CD4-positive, alpha-beta T cell treated with Interleukin-17A for 1 hour (primary cell): ENCODE data around the gene FBXO33.

Experiments
- DNase-seq: peaks from one replicate; pipeline ENCODE4 v3.0.0-alpha.2; 2020

The FBXO33 gene

DNA sequence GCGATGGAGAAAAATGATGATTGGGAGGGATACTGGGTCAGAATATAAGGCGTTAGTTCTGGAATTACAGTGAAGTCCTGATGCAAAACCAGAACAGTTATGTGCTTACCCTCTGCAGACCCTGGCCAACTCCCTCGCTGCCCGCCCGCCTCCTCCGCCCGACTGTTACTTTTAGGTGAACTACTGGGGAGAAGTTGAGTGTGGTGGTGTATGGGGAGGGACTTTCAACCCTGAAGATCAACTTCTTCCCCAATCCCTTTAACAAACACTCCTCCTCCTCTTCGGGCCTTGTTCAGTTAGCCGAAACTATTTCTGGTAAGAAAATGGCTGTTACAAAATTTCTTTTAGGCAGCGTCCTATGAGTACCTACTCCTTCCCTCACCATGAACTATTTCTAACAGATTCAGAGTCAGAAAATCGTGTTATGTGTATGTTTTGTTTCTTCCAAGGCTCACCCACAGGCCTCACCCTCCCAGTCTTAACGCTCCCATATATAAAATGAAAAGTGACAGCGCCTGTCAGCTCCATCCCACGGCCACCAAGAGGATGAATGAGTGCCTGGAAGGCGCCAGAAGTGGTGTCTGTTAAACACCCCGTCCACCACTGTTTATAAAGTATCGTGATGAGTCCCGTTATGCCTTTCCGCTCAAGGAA lies 1.3 kb downstream of the FBXO33 start:
- peak; percentile 17 for DNase-seq

DNA sequence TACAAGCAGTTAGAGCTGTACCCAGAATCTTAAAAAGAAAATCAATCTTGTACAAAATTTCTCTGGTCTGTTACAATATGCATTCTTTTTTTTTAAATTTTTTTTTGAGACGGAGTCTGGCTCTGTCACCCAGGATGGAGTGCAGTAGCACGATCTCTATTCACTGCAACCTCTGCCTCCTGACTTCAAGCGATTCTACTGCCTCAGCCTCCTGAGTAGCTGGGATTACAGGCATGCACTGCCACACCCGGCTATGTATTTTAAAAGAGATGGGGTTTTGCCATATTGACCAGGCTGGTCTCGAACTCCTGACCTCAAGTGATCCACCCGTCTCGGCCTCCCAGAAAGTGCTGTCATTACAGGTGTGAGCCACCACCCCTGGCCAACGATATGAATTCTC lies 4.1 kb downstream of the FBXO33 start:
- no peak for DNase-seq

DNA sequence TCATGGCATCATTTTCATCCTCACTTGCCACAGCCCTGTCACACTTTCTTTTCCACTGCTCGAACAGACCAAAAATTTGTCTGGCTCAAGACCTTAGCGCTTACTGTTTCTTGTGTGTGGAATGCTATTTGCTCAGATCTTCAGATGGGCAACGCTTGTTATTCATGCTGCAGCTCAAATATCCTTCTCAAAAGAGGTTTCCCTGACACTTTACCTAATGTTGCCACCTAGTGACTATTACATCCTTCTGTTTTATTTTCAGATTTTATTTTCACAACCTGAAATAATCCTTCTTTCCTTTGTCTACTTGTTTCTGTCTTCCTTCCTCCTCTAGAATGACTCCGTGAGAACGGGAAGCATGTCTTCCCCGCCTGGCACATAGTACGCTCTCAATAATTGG lies 5.6 kb downstream of the FBXO33 start:
- DNase-seq, result peak; percentile 29

DNA sequence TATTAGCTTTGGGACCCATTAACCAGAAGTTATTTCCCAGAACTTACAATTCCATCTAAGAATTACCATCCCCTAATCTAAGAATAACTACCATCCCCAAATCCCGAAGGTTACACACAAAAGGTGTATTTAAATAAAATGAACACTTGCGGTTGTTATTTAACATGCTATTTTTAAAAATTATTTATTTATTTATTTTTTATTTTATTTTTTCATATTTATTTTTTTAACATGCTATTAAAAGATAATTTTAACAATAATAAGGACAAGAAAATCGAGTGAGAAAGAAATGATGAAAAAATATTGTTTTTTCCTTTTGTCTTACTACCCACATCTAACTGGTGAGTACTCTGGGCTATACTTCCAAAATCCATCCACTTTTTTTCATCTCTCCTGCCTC lies 6.3 kb downstream of the FBXO33 start:
- DNase-seq, result no peak

DNA sequence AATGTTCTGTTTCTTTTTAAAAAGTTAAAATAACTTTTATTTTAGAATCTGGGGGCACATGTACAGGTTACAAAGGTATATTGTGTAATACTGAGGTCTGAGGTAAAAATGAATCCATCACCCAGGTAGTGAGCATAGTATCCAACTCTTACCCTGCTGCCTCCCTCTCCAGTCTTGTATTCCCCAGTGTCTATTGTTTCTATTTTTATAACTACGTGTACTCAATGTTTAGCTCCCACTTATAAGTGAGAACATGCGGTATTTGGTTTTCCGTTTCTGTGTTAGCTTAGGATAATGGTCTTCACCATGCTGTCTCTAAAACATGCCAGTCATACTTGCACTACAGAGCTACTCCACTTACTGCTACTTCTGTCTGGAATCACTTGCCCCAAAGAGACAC lies 8.4 kb downstream of the FBXO33 start:
- no peak for DNase-seq

GRCh38 chr14:39422243-39422642 lies 10.0 kb downstream of the FBXO33 start:
- DNase-seq, result no peak

DNA sequence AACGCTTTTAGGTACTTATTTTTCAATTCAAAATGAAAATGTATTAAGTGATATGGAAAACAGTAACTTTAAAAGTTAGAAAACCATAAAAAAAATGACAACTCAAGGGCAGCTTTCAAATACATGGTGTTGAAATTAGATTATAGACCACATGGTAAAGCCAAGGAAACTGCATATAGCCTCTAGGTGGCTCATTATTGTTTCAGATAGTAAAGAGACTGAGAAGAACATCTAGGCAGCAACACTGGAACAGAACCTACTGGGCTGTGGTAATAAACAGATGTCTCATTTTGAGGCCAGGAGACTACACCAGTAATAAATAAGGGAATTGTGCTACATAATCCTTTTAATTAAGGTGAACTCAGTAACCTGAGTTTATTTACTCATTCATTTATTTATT lies 13.0 kb downstream of the FBXO33 start:
- DNase-seq, result no peak

DNA sequence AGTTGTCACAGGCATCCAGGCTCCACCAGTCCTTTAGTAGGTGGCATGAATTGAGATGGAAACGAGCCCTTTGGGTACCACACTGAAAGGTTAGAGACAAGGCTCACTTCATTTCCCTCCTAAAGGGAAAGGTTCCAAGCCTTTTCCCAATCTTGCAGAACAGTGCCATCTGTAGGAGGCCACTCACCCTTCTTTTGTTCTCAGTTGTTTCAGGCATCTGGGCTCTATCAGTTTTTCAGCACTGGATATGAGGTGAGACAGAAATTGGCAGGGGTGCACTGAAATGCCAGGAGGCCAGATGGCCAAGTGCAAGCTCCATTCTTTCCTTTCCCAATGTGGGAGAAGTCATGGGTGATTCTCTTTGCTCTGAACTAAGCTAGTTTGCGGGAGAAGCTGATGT lies 15.2 kb downstream of the FBXO33 start:
- DNase-seq, result no peak

DNA sequence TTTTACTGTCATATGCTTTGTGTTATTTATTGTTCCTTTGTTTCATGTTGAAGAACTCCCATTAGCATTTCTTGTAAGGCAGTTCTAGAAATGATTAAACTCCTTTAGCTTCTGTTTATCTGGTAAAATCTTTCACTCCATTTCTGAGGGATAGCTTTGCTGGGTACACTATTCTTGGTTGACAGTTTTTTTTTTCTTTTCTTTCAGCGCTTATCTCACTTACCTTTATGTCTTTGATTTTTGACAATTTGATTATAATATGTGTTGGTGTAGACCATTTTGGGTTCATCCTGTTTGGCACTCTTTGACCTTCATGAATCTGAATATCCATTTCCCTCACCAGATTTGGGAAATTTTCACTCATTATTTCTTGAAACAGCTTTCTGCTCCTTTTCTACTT lies 16.2 kb downstream of the FBXO33 start:
- DNase-seq, result no peak

DNA sequence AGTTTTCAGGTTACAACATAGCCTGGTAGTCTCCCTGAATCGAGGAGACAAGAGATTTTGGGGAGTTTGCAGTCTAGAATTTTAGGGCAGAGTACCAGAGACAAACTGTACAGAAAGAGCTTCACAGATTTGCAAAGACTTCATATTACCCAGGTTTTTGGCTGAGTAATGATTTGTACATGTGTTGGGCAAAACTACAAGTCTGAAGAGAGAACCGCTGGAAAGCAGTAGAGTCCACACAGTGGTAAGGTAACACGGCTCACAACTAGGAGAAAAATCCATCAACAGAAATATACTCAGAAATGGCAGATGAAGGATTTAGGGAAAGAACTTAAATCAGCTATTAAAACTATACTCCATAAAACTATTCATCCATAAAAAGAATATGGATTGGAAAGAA lies 25.7 kb downstream of the FBXO33 start:
- DNase-seq, result no peak

GRCh38 chr14:39398382-39398781 lies 33.9 kb downstream of the FBXO33 start:
- DNase-seq, result no peak

DNA sequence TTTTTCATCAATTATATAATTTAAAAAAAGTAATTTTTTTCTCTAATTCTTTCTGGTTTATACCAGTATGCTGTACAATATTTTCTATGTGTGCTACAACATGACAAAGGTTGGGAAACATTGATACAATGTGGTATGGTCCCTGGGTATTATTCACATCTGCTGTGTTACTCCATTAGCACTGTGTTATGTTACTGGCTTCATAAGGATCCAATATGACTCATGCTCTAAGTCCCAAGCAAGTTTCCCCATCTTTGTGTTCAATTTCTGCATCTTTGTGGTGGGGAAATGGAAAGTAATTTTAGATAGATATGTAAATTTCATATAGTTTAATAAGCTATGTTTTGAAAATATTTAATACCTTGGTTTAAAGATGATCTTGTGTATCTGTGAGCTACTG lies 35.8 kb downstream of the FBXO33 start:
- DNase-seq, result no peak

DNA sequence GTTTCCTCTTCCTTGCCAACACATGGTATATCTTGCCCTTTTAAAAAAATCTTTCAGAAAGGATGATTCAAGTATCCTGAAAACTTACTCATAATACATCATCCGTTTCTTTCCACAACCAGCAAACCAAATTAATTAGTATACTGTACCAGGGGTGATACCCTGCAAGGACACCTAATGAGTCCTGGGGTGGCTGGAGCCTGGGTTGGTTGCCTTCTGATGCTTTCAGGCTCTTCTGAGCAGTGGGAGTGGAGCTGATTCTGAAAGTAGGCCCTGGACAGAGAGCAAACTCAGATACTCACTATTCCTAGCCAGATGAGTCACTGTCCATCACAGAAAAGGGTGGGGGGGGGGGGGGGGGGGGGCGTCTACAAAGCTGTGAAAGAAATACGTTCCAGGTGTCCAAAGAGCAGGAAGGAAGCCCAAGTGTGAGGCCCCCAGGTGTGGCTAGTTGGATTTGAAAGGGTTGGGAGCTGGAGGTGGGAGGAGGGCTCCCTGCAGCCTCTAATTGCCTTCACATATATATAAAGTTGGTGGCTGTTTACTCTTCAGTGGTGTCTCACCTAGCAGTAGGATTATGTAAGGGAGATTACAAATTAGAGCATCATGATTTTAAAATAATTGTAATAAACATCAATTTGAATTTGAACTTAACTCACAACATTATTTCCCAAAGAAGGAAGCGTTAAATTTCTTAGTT lies 36.5 kb downstream of the FBXO33 start:
- DNase-seq, result no peak

DNA sequence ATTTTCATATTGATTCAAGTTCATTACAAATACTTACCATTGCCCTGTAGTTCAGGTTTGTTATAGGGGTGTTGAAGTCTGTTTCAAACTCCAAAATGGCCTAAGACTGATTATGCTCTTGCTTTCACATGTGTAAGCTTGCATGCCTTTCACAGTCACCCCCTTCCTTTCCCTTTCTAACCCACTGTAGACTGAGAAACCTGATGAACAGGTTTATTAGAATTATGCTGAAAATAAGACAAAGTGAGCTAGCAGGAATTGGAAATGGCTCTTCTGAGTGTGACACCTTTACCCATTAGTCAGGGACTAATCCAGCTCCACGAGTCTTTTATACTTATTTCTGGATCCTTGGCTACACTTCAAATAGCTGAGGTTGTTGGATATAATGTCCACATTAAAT lies 38.9 kb downstream of the FBXO33 start:
- no peak for DNase-seq

DNA sequence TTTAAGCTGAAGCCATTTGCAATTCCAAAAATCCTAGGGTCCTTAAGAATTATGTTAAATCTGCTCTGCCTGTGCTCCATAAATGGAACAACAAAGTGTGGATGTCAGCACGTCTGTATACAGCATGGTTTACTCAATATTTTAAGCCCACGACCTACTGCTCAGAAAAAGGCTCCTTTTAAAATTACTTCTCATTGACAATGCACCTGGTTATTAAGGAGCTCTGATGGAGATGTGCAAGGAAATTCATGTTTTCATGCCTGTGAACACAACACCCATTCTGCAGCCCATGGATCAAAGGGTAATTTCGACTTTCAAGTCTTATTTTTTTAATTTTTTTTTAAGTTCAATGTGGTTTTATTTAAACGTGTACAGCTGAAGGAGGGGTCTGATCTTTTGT lies 48.1 kb downstream of the FBXO33 start:
- DNase-seq, result no peak

GRCh38 chr14:39383741-39384140 lies 48.5 kb downstream of the FBXO33 start:
- no peak for DNase-seq

- peak; percentile 35 for DNase-seq
Measured at GRCh38 chr14:39383026-39383660, 49.1 kb downstream of the FBXO33 start.

DNA sequence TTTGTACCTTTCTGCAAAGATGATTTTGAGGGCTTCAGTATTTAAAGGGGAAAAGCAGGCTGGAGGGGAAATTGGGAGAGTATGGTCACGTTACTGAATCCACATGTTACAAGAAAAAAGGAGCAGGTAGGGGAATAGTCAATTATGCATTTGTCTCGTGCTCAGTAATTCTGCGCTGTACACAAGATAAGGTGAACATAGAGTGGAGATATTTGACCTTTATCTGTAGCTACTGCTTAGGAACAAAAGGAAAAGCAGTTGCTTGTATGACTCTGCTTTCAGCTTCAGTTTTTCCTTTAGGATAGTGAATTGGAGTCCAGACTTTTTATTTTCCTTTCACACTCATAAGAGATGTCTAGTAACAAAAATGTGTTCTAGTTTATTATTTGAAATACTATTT lies 49.8 kb downstream of the FBXO33 start:
- DNase-seq, result no peak

DNA sequence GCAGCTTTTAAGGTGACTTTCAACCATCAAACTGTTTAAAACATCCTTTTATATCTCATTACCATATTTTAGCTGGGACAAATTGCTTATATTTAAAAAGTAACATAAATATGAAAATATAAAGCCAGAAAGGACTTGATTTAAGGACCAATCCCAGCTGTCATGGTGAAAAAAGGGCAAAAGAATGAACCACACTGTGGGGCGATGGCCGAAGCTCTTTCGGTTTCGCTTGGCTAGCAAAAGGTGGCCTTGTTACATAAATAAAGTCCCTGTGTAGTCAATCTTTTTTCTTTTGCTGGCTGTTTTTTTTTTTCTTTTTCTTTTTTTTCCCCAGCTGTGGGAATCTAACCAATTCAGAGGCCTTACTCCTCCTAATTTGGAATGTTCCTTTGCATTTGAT lies 50.9 kb downstream of the FBXO33 start:
- DNase-seq, result no peak

GRCh38 chr14:39376667-39377403 lies 55.4 kb downstream of the FBXO33 start:
- DNase-seq, result no peak

DNA sequence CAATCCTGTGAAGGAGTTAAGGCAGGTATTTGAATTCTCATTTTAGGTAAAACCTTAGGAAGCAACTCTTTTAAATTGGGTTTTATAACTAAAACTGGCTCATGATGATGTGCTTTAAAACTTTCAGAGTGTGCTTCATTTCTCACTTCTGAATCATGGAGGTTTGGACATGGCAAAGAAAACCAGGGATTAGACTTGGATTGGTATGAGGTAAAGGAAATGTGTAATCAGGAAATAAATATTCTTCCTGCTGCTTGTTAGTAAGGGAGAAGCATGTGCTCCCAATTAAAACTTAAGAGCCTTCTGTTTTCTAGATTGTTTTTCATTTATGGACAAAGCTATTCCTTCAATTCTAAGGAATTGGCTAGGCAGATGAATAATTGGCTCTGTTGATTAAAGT lies 57.4 kb downstream of the FBXO33 start:
- DNase-seq, result no peak

DNA sequence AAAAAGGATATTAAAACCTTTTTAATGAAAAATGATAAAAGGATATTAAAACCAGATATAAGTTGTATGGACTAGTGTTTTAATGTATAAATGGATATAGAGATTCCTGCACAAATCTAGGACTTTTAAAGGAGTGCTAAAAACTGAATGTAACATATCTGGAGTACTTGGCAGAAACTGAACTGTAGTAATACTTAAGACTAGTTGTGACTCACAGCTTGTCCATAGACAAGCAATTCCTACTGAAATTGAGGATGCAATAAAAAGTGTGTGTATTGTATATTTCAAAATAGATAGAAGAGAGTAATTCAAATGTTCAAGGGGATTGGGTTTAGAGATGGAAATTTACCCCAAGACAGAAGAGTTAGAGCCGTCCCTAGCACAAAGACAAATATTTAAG lies 59.6 kb downstream of the FBXO33 start:
- no peak for DNase-seq

GRCh38 chr14:39370415-39370814 lies 61.8 kb downstream of the FBXO33 start:
- no peak for DNase-seq

DNA sequence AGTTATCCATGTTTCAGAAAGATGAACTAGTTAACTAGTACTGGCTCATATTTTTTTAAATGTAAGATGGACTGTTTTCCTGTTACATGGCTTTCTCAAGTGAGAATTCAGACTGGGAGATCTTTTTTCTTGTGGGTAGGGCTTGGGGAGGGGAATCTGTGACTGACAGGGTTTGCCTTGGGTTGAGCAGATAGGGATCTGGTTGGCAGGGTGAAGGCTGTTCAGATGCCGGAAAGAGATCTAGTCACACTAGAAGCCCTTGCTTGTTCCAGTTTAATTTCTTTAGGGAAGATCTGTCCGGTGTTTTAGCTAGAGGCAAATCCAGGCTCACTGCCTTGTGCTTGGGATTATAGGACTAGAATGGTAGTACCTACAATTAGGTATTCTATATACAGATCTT lies 63.2 kb downstream of the FBXO33 start:
- no peak for DNase-seq
